Glutamatergic neuron (in vitro differentiated cells): ENCODE data around the gene FAM3D. TPM values are rescaled to one million over a fixed set of nuclear protein-coding genes. Genes with fewer than 3 reads are reported as not detected.

Experiments
- DNase-seq: peaks from one replicate; pipeline ENCODE4 v3.0.0; 2022
- H3K27ac Mint-ChIP-seq: one replicate; pipeline ENCODE4 v1.8.0; 2020; ENCODE audit warnings: mild to moderate bottlenecking, mixed read lengths, inconsistent platforms; ENCODE audit not compliant: unreplicated experiment
- H3K27me3 Mint-ChIP-seq: one replicate; pipeline ENCODE4 v1.8.0; 2020; ENCODE audit warnings: mild to moderate bottlenecking, moderate library complexity, mixed read lengths, inconsistent platforms; ENCODE audit not compliant: unreplicated experiment
- H3K36me3 Mint-ChIP-seq: one replicate; pipeline ENCODE4 v1.8.0; 2020; ENCODE audit warnings: mild to moderate bottlenecking, mixed read lengths, inconsistent platforms; ENCODE audit not compliant: unreplicated experiment
- H3K4me1 Mint-ChIP-seq: one replicate; pipeline ENCODE4 v1.8.0; 2020; ENCODE audit warnings: mild to moderate bottlenecking, low read depth, mixed read lengths, inconsistent platforms; ENCODE audit not compliant: unreplicated experiment
- H3K4me3 Mint-ChIP-seq: one replicate; pipeline ENCODE4 v1.8.0; 2020; ENCODE audit warnings: mild to moderate bottlenecking, mixed read lengths, inconsistent platforms; ENCODE audit not compliant: unreplicated experiment
- H3K9me3 Mint-ChIP-seq: one replicate; pipeline ENCODE4 v1.8.0; 2020; ENCODE audit warnings: mild to moderate bottlenecking, moderate library complexity, mixed read lengths, inconsistent platforms; ENCODE audit not compliant: unreplicated experiment
- total RNA-seq: library from RNA; stranded (reverse); fragmentation: NEBNext Ultra II Directional; extraction: Animal tissue kit (Norgen Biotek cat#: 25700); gene quantifications from one replicate; pipeline ENCODE4 v1.2.1, GENCODE V29; 2021; ENCODE audit not compliant: unreplicated experiment
- TF ChIP-seq, protein P1 (sequence below): fragments of 200-600 bp; sonication (generic); IDR thresholded peaks from one replicate; pipeline ENCODE4 v1.5.0; 2021; ENCODE audit not compliant: partially characterized antibody, unreplicated experiment

Gene FAM3D
- total RNA-seq, 1 donor from 2014 or later: not detected

DNA sequence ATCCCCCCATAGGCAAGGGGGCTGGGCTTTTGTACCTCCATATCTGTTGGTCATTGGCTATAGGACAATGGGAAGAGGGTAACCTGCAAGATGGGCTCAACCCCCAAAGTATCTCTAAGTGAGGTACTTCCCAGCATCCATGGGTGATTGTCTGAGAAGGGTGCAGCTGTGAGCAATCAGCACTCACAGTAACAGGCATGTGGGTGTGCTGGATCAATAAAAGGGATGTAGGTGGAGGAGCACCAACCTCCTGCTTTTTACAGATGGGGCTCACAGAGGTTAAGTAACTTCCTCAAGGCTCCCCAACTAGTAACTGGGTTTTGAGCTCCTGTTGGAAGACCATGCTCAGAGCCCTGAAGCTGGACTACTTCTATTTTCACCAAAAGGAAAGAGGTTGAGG, 63.0 kb downstream of the FAM3D start:
- H3K9me3 Mint-ChIP-seq: no peaks in the 10 kb centered on the region
- no peaks in the 10 kb centered on the region for H3K36me3 Mint-ChIP-seq
- TF ChIP-seq, protein P1, sequence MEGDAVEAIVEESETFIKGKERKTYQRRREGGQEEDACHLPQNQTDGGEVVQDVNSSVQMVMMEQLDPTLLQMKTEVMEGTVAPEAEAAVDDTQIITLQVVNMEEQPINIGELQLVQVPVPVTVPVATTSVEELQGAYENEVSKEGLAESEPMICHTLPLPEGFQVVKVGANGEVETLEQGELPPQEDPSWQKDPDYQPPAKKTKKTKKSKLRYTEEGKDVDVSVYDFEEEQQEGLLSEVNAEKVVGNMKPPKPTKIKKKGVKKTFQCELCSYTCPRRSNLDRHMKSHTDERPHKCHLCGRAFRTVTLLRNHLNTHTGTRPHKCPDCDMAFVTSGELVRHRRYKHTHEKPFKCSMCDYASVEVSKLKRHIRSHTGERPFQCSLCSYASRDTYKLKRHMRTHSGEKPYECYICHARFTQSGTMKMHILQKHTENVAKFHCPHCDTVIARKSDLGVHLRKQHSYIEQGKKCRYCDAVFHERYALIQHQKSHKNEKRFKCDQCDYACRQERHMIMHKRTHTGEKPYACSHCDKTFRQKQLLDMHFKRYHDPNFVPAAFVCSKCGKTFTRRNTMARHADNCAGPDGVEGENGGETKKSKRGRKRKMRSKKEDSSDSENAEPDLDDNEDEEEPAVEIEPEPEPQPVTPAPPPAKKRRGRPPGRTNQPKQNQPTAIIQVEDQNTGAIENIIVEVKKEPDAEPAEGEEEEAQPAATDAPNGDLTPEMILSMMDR: no peak
- no peak overlapping the region for H3K4me3 Mint-ChIP-seq
- no peak for DNase-seq
- H3K27me3 Mint-ChIP-seq: peaks cover 4% of the 10 kb centered on the region
- no peak overlapping the region for H3K27ac Mint-ChIP-seq
- H3K4me1 Mint-ChIP-seq: no peaks in the 10 kb centered on the region

DNA sequence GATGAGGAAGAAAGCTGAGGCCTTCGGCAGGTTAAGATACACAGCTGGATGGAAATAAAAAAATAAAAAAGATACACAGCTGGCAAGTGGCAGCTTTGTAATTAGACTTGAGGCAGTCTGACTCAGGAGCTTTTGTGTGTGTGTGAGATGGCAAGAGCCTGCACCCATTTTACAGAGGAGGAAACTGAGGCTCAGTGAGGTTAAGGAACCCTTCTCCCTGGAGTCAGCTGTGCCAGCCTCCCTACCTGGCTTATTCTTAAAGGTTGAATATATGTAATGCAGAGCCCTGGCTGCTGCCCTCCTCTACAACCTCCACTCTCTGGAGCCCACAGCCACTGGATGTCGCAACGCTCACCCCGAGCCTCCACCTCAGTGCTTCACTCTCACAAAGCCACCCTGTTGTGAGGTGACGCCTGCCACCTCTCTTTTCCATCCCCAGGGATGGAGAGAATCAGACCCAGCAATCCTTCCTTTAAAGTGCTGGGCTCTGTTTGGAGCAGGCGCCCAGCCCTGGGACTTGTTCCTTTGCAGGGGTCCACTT, 68.7 kb downstream of the FAM3D start:
- Mint-ChIP-seq H3K27me3 (peaks cover 2% of the 10 kb centered on the region), H3K27ac (no peak overlapping the region), H3K4me1 (no peaks in the 10 kb centered on the region), H3K9me3 (peaks cover 4% of the 10 kb centered on the region), H3K36me3 (no peaks in the 10 kb centered on the region), H3K4me3 (no peak overlapping the region)
- TF ChIP-seq, protein P1: no peak
- DNase-seq: no peak

DNA sequence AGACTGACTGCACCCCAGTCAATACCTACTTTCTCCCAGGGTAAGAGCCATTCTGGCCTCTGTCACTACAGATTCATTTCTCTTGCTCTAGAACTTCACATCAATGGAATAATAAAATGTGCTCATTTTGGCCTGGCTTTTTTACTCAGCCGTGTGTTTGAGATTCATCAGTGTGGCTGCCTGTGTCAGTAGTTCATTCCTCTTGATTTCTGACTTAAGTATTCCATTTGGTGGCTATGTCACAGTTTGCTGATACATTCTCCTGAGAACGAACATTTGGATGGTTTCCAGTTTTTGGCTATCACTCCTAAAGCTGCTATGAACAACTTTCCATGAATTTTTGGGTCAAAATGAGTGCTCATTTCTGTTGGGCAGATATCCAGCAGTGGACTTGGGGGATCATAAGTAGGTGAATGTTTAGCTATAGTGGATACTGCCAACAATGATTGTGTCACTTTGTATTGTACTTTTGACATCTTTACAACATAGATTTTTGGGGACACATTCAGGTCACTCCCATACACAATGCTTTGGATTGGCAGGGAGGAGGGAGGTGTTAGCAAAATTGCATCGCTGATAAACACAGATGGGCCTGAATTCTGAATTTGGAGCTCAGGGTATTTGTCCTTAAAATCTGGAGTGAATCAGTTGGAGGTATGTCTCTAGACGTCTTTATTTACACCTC, 69.6 kb downstream of the FAM3D start:
- TF ChIP-seq, protein P1: no peak
- H3K27me3 Mint-ChIP-seq: peaks cover 2% of the 10 kb centered on the region
- peaks cover 4% of the 10 kb centered on the region for H3K9me3 Mint-ChIP-seq
- no peaks in the 10 kb centered on the region for H3K4me1 Mint-ChIP-seq
- H3K4me3 Mint-ChIP-seq: no peak overlapping the region
- H3K27ac Mint-ChIP-seq: no peak overlapping the region
- peaks cover under 1% of the 10 kb centered on the region for H3K36me3 Mint-ChIP-seq
- DNase-seq: no peak

DNA sequence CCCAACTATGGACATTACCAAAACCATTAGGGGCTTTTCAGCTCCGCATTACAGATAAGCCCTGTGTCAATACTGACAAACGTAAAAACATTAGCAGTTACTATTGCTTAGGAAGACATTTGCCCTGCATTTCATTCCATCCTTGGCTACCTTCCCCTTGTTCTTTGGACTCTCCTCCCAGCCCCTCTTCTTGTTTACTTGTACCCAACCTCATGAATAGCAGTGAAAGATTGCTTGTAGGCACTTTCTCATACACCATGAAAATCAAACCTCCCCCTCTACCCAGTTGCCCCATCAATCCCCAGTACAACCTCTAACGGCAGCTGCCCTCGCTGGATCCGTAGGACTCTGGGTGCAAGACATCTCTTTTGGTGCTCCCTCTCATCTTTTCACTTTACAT, 72.5 kb downstream of the FAM3D start:
- Mint-ChIP-seq H3K27ac (no peak overlapping the region), H3K4me1 (peaks cover 4% of the 10 kb centered on the region), H3K4me3 (no peak overlapping the region), H3K27me3 (peaks cover 8% of the 10 kb centered on the region), H3K9me3 (peaks cover 4% of the 10 kb centered on the region), H3K36me3 (peaks cover 4% of the 10 kb centered on the region)
- TF ChIP-seq, protein P1: no peak
- no peak for DNase-seq

DNA sequence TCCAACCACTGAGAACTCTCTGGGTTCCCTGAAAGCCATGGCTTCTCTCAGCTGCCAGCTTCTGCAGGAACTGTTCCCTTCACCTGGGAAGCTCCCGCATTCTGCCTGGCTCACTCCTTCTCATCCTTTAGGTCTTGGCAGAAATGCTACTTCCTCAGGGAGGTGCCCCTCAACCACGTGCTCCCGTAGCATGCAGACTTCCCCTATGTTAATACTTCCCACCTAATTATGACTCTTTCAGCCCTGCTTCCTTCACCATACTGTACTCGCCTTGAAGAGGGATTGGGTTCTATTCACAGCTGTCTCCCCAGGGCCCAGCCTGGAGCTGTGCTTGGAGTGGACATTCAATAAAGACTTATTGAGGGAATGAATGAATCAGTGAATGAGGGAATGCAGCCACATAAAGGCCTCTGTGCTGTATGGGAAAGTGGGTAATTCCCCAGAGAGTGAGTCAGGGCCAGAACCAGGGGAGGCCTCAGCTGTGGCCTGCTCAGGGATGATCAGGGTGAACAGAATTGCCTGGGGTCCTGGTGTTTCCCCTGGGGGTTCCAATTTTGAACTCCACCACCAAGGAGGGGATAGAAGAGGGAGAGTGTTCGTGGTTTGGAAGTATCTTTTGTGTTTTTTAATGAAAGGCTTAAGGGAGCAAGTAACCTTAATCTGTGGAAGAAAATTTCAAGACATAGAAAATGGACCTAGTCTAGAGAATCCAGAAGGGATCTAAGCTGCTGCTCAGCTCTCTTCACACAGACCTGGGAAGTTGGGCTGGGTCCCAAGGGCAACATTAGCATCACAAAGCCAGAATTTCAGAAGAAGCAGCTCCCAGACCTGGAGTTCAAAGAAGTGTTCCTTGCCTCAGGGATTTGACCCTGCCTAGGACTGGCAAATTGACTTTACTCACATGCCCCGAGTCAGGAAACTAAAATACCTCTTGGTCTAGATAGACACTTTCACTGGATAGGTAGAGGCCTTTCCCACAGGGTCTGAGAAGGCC, 74.8 kb downstream of the FAM3D start:
- Mint-ChIP-seq H3K27me3 (peaks cover 16% of the 10 kb centered on the region), H3K4me3 (no peak overlapping the region), H3K27ac (no peak overlapping the region), H3K4me1 (peaks cover 4% of the 10 kb centered on the region), H3K36me3 (peaks cover 9% of the 10 kb centered on the region), H3K9me3 (peaks cover 9% of the 10 kb centered on the region)
- DNase-seq: no peak
- TF ChIP-seq, protein P1: no peak
